PC-3 (cell line): ENCODE measurements around the gene MAB21L4. TPM values are rescaled to one million over a fixed set of nuclear protein-coding genes. Genes with fewer than 3 reads are reported as not detected.

Source experiments
- ATAC-seq: fragments of 200-7000 bp; cut with Tn5 transposase; 2 replicates; pipeline ENCODE4 v1.9.1; 2020; ENCODE audit warnings: mild to moderate bottlenecking, moderate library complexity
- BruUV-seq: library from RNA; stranded (reverse); fragments of 400-500 nt; replicated peaks from 2 replicates; lab custom pipeline; 2021; lab: Mats Ljungman, UMichigan
- CTCF ChIA-PET: fragments of 300-600 bp; sonication (Branson Sonifier 250); formaldehyde crosslinking; loops from one replicate; lab custom pipeline; 2022; ENCODE audit warnings: antibody characterized with exemption; lab: Charles Lee
- POLR2A ChIA-PET: fragments of 300-600 bp; sonication (Branson Sonifier 250); formaldehyde crosslinking; loops from one replicate; lab custom pipeline; 2022; ENCODE audit warnings: antibody characterized with exemption; ENCODE audit not compliant: unreplicated experiment; lab: Charles Lee
- DNase-seq: peaks from one replicate; pipeline ENCODE4 v3.0.0-alpha.2; 2015
- H2AFZ ChIP-seq: fragments of 300-600 bp; sonication (generic); 2 replicates; pipeline ENCODE4 v1.6.0; 2016; ENCODE audit warnings: antibody characterized with exemption, low read length
- H3F3A ChIP-seq: fragments of 300-600 bp; sonication (generic); one replicate; pipeline ENCODE4 v1.6.0; 2017; ENCODE audit warnings: antibody characterized with exemption, low read length, control low read depth, mild to moderate bottlenecking; ENCODE audit not compliant: unreplicated experiment
- H3K27ac ChIP-seq: fragments of 300-600 bp; sonication (generic); 2 replicates; pipeline ENCODE4 v1.5.1; 2016; ENCODE audit warnings: mild to moderate bottlenecking, low read length
- H3K27me3 ChIP-seq: fragments of 300-600 bp; sonication (generic); 2 replicates; pipeline ENCODE4 v1.6.1; 2016; ENCODE audit warnings: low read length, mixed read lengths
- H3K36me3 ChIP-seq: fragments of 300-600 bp; sonication (generic); 2 replicates; pipeline ENCODE4 v1.6.1; 2016; ENCODE audit warnings: low read depth, mixed run types, low read length, mixed read lengths
- H3K4me1 ChIP-seq: fragments of 300-600 bp; sonication (generic); 2 replicates; pipeline ENCODE4 v1.5.1; 2016; ENCODE audit warnings: low read length; ENCODE audit not compliant: insufficient read depth
- H3K4me2 ChIP-seq: fragments of 300-600 bp; sonication (generic); 2 replicates; pipeline ENCODE4 v1.6.0; 2016; ENCODE audit warnings: low read length
- H3K4me3 ChIP-seq: fragments of 300-600 bp; sonication (generic); 2 replicates; pipeline ENCODE4 v1.5.1; 2016; ENCODE audit warnings: mild to moderate bottlenecking, low read length, mixed read lengths
- H3K79me2 ChIP-seq: fragments of 300-600 bp; sonication (generic); 2 replicates; pipeline ENCODE4 v1.6.1; 2017; ENCODE audit warnings: low read length, mixed read lengths
- H3K9ac ChIP-seq: fragments of 300-600 bp; sonication (generic); 2 replicates; pipeline ENCODE4 v1.6.0; 2016; ENCODE audit warnings: mild to moderate bottlenecking, low read length
- H3K9me2 ChIP-seq: fragments of 300-600 bp; sonication (generic); replicated peaks from 2 replicates; pipeline ENCODE4 v1.6.1; 2016; ENCODE audit warnings: mixed run types, low read length, mixed read lengths
- H3K9me3 ChIP-seq: fragments of 300-600 bp; sonication (generic); 2 replicates; pipeline ENCODE4 v1.6.1; 2016; ENCODE audit warnings: low read length, mixed read lengths
- H4K20me1 ChIP-seq: fragments of 300-600 bp; sonication (generic); 2 replicates; pipeline ENCODE4 v1.6.1; 2016; ENCODE audit warnings: low read length, mixed read lengths
- EZH2 ChIP-seq: fragments of 300-600 bp; sonication (generic); IDR thresholded peaks from one replicate; pipeline ENCODE4 v1.6.1; 2017; ENCODE audit warnings: antibody characterized with exemption, mild to moderate bottlenecking, low read length; ENCODE audit not compliant: unreplicated experiment
- EZH2phosphoT487 ChIP-seq: fragments of 300-600 bp; sonication (generic); IDR thresholded peaks from 2 replicates; pipeline ENCODE4 v1.6.1; 2018; ENCODE audit warnings: mild to moderate bottlenecking, antibody characterized with exemption, low read length, borderline replicate concordance
- intact Hi-C: fragments of 100-400 bp; cut with micrococcal nuclease; formaldehyde crosslinking; loops from 2 replicates; pipeline ENCODE4 v1.9.0; 2023
- total RNA-seq: library from RNA; depleted of rRNA; stranded (reverse); fragments of >200 nt; gene quantifications from 2 replicates; pipeline ENCODE4 v1.2.3, GENCODE V29; 2014
- TF ChIP-seq, protein P1 (sequence below): fragments of 300-600 bp; sonication (generic); conservative IDR thresholded peaks from 2 replicates; pipeline ENCODE4 v1.5.1; 2017; ENCODE audit warnings: antibody characterized with exemption, low read depth, mild to moderate bottlenecking, low read length

The MAB21L4 gene
- total RNA-seq, 1 experiment from 2014 or later = 1.0 TPM

DNA sequence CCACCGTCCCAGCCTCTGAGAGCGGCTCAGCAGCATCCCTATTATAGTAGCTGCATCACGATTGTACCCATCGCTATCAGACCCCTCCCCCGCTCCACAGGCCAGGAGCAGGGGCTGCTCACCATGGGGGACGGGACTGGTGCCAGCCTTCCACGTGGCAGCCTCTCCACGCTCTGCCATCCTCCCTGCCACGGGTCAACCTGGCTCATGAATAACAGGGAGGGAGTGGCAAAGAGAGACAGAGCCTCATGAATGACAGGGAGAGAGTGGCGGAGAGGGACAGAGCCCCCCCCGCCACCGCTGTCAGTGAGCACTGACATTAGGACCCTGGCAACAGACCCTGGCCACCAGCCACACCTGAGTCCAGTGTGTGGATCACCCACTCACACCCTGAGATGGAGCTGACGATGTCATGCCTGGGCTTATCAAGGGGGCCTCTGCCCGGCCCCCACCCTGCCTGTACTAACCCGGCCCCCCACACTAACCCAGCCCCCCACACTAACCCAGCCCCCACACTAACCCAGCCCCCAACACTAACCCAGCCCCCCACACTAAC, 27.1 kb upstream of the MAB21L4 start:
- Histone ChIP-seq H3K9me3 (no peaks in the 10 kb centered on the region), H3F3A (no peaks in the 10 kb centered on the region), H3K4me2 (no peak overlapping the region), H3K4me3 (no peak overlapping the region), H3K27me3 (no peaks in the 10 kb centered on the region), H3K36me3 (no peaks in the 10 kb centered on the region), H2AFZ (no peak overlapping the region), H3K27ac (no peak overlapping the region), H3K9me2 (no peaks in the 10 kb centered on the region), H3K79me2 (no peaks in the 10 kb centered on the region), H4K20me1 (no peaks in the 10 kb centered on the region), H3K9ac (no peak overlapping the region), H3K4me1 (peaks cover 12% of the 10 kb centered on the region)
- no TSS peak for BruUV-seq
- TF ChIP-seq EZH2phosphoT487 (no peak), EZH2 (no peak)
- TF ChIP-seq, protein P1, sequence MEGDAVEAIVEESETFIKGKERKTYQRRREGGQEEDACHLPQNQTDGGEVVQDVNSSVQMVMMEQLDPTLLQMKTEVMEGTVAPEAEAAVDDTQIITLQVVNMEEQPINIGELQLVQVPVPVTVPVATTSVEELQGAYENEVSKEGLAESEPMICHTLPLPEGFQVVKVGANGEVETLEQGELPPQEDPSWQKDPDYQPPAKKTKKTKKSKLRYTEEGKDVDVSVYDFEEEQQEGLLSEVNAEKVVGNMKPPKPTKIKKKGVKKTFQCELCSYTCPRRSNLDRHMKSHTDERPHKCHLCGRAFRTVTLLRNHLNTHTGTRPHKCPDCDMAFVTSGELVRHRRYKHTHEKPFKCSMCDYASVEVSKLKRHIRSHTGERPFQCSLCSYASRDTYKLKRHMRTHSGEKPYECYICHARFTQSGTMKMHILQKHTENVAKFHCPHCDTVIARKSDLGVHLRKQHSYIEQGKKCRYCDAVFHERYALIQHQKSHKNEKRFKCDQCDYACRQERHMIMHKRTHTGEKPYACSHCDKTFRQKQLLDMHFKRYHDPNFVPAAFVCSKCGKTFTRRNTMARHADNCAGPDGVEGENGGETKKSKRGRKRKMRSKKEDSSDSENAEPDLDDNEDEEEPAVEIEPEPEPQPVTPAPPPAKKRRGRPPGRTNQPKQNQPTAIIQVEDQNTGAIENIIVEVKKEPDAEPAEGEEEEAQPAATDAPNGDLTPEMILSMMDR = no peak
- intact Hi-C loops = no loop called here
- POLR2A ChIA-PET = no interaction called here
- DNase-seq (no peak), ATAC-seq (no peak)
- CTCF ChIA-PET = no interaction called here

DNA sequence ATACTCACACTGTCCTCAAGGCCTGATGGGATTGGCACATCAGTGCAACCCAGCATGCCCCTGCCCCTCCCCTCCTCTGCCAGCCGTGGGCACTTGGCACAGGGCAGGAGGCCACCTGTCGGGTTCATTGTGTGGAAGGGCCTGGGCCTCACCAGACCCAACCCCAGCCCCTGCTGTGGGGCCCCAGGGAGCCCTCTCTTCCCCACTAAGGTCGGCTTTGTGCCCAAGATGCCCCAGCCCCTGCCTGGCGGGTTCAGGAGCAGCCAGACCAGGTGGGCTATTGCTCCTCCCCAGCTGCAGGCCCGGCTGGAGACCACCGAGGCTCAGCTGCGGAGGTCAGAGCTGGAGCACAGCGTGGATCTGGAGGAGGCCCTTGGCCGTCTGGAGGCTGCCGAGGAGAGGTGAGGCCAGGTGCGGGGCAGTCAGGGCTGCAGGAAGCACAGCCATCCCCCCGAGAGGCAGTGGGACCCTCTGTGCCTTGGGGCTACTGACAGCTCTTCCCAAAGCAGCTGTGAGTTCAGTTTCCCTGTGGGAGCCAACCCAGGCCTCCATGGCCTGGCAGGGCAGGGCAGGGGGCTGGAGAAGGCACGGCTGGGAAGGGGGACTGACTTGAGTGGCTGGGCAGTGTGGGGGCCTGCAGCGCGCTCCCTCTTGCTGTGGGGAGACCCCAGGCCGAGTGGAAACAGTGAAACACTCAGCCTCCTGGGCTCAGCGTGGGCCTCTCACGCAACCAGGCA, 26.5 kb upstream of the MAB21L4 start:
- Histone ChIP-seq H3K4me2 (no peak overlapping the region), H3K9me3 (no peaks in the 10 kb centered on the region), H3K4me3 (no peak overlapping the region), H3K36me3 (no peaks in the 10 kb centered on the region), H4K20me1 (no peaks in the 10 kb centered on the region), H3K27me3 (no peaks in the 10 kb centered on the region), H3K27ac (no peak overlapping the region), H3K9me2 (no peaks in the 10 kb centered on the region), H3K79me2 (no peaks in the 10 kb centered on the region), H3K4me1 (peaks cover 12% of the 10 kb centered on the region), H3K9ac (no peak overlapping the region), H2AFZ (no peak overlapping the region), H3F3A (no peaks in the 10 kb centered on the region)
- ATAC-seq (no peak), DNase-seq (no peak)
- intact Hi-C loops = no loop called here
- POLR2A ChIA-PET = no interaction called here
- CTCF ChIA-PET = no interaction called here
- BruUV-seq = no TSS peak
- TF ChIP-seq EZH2 (no peak), EZH2phosphoT487 (no peak)
- TF ChIP-seq, protein P1 = no peak

DNA sequence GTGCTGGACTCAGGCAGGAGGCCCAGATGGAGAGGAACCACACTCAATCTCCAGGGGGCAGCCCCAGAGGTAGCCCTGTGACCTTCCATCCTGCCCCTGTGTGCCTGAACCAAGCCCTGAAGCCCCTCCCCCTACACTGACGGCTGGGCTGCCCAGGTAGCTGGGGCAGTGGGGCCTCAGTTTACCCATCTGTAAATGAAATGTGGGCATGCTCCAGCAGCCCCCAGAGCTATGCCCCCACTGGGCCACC, 26.0 kb upstream of the MAB21L4 start:
- no peaks in the 10 kb centered on the region for H3K9me2 ChIP-seq
- no peaks in the 10 kb centered on the region for H4K20me1 ChIP-seq
- H3K27ac ChIP-seq = no peak overlapping the region
- H3K9ac ChIP-seq = no peak overlapping the region
- ChIA-PET POLR2A (interaction anchor here (0.6 kb wide), 1 partner anchor 30 kb away, joined by 10 read pairs; no protein-coding TSS in a partner anchor), CTCF (no interaction called here)
- no TSS peak for BruUV-seq
- H3K79me2 ChIP-seq = no peaks in the 10 kb centered on the region
- H3K4me2 ChIP-seq = 0 out of 2 replicates have a peak overlapping the region, but pooled peaks have one; percentile 23
- ATAC-seq (no peak), DNase-seq (no peak)
- H3K9me3 ChIP-seq = no peaks in the 10 kb centered on the region
- peaks cover 12% of the 10 kb centered on the region for H3K4me1 ChIP-seq
- H3K36me3 ChIP-seq = no peaks in the 10 kb centered on the region
- no peak overlapping the region for H2AFZ ChIP-seq
- H3K4me3 ChIP-seq = no peak overlapping the region
- H3F3A ChIP-seq = no peaks in the 10 kb centered on the region
- intact Hi-C loops = no loop called here
- H3K27me3 ChIP-seq = no peaks in the 10 kb centered on the region
- TF ChIP-seq, protein P1 = no peak
- TF ChIP-seq EZH2phosphoT487 (no peak), EZH2 (no peak)
